ENCODE results near the gene ABCA8.

Gene ABCA8

GRCh38 chr17:68843522-68843921 lies 111.7 kb downstream of the ABCA8 start:
- DNase-seq (ENCODE audit: extremely low spot score), result no peak
- CTCF ChIA-PET, result no interaction called here
- POLR2A ChIA-PET, result no interaction called here
- no peak for TF ChIP-seq PKNOX1 (IDR thresholded peaks at IDR 0.05)
- no peak for TF ChIP-seq FOXK2 (IDR thresholded peaks at IDR 0.05)
- no peak for TF ChIP-seq LEF1 (IDR thresholded peaks at IDR 0.05; ENCODE audit: borderline replicate concordance)
- no peak for TF ChIP-seq NFRKB (IDR thresholded peaks at IDR 0.05)
- TF ChIP-seq CTBP1 (IDR thresholded peaks at IDR 0.05; ENCODE audit: borderline replicate concordance), result no peak
- TF ChIP-seq SUZ12 (IDR thresholded peaks at IDR 0.05), result no peak
- no peak for TF ChIP-seq L3MBTL2 (conservative IDR thresholded peaks at IDR 0.05)
- no peak for TF ChIP-seq FOXA1 (IDR thresholded peaks at IDR 0.05)
- no peak for TF ChIP-seq ZNF384 (IDR thresholded peaks at IDR 0.05)
- TF ChIP-seq BHLHE40 (IDR thresholded peaks at IDR 0.05; ENCODE audit: borderline replicate concordance), result no peak
- TF ChIP-seq FOXM1 (IDR thresholded peaks at IDR 0.05; ENCODE audit: borderline replicate concordance), result no peak
- no peak for TF ChIP-seq SP1 (IDR thresholded peaks at IDR 0.05)
- TF ChIP-seq ARNT (IDR thresholded peaks at IDR 0.05), result no peak

- TF ChIP-seq ARNT (IDR thresholded peaks at IDR 0.05), result no peak
- TF ChIP-seq ZNF384 (IDR thresholded peaks at IDR 0.05), result no peak
- no peak for TF ChIP-seq NFRKB (IDR thresholded peaks at IDR 0.05)
- TF ChIP-seq ELF4 (IDR thresholded peaks at IDR 0.05), result no peak
- TF ChIP-seq SP1 (IDR thresholded peaks at IDR 0.05), result no peak
- TF ChIP-seq FOXK2 (IDR thresholded peaks at IDR 0.05), result no peak
- TF ChIP-seq BHLHE40 (IDR thresholded peaks at IDR 0.05; ENCODE audit: borderline replicate concordance), result no peak
- no peak for TF ChIP-seq SUZ12 (IDR thresholded peaks at IDR 0.05)
- no peak for TF ChIP-seq PKNOX1 (IDR thresholded peaks at IDR 0.05)
- no peak for TF ChIP-seq CTBP1 (IDR thresholded peaks at IDR 0.05; ENCODE audit: borderline replicate concordance)
- no peak for TF ChIP-seq L3MBTL2 (conservative IDR thresholded peaks at IDR 0.05)
- no peak for TF ChIP-seq LEF1 (IDR thresholded peaks at IDR 0.05; ENCODE audit: borderline replicate concordance)
- TF ChIP-seq TARDBP (IDR thresholded peaks at IDR 0.05), result no peak
- TF ChIP-seq FOXA1 (IDR thresholded peaks at IDR 0.05), result no peak
- TF ChIP-seq FOXM1 (IDR thresholded peaks at IDR 0.05; ENCODE audit: borderline replicate concordance), result no peak
- ChIA-PET CTCF (no interaction called here), POLR2A (no interaction called here)
- DNase-seq (ENCODE audit: extremely low spot score), result no peak
These were observed 115.1 kb downstream of the ABCA8 start for GRCh38 chr17:68840073-68840472.

- CTCF ChIA-PET, result no interaction called here
- POLR2A ChIA-PET, result no interaction called here
- no peak for DNase-seq (ENCODE audit: extremely low spot score)
- no peak for TF ChIP-seq HDGF (IDR thresholded peaks at IDR 0.05; ENCODE audit: borderline replicate concordance)
- no peak for TF ChIP-seq PKNOX1 (IDR thresholded peaks at IDR 0.05)
- TF ChIP-seq L3MBTL2 (conservative IDR thresholded peaks at IDR 0.05), result no peak
- no peak for TF ChIP-seq ZNF384 (IDR thresholded peaks at IDR 0.05)
- TF ChIP-seq CTBP1 (IDR thresholded peaks at IDR 0.05; ENCODE audit: borderline replicate concordance), result no peak
- TF ChIP-seq LEF1 (IDR thresholded peaks at IDR 0.05; ENCODE audit: borderline replicate concordance), result no peak
- TF ChIP-seq FOXM1 (IDR thresholded peaks at IDR 0.05; ENCODE audit: borderline replicate concordance), result no peak
- TF ChIP-seq ELF4 (IDR thresholded peaks at IDR 0.05), result no peak
- no peak for TF ChIP-seq TARDBP (IDR thresholded peaks at IDR 0.05)
- no peak for TF ChIP-seq SP1 (IDR thresholded peaks at IDR 0.05)
- no peak for TF ChIP-seq SUZ12 (IDR thresholded peaks at IDR 0.05)
- TF ChIP-seq FOXK2 (IDR thresholded peaks at IDR 0.05), result no peak
- TF ChIP-seq FOXA1 (IDR thresholded peaks at IDR 0.05), result no peak
- no peak for TF ChIP-seq ARNT (IDR thresholded peaks at IDR 0.05)
- no peak for TF ChIP-seq NFRKB (IDR thresholded peaks at IDR 0.05)
- no peak for TF ChIP-seq BHLHE40 (IDR thresholded peaks at IDR 0.05; ENCODE audit: borderline replicate concordance)
These were observed 120.1 kb downstream of the ABCA8 start for GRCh38 chr17:68835071-68835470.

GRCh38 chr17:68834328-68834836 lies 120.8 kb downstream of the ABCA8 start:
- TF ChIP-seq TARDBP (IDR thresholded peaks at IDR 0.05), result no peak
- TF ChIP-seq ELF4 (IDR thresholded peaks at IDR 0.05), result no peak
- TF ChIP-seq HDGF (IDR thresholded peaks at IDR 0.05; ENCODE audit: borderline replicate concordance), result no peak
- no peak for TF ChIP-seq SP1 (IDR thresholded peaks at IDR 0.05)
- no peak for TF ChIP-seq PKNOX1 (IDR thresholded peaks at IDR 0.05)
- no peak for TF ChIP-seq CTBP1 (IDR thresholded peaks at IDR 0.05; ENCODE audit: borderline replicate concordance)
- ChIA-PET CTCF (no interaction called here), POLR2A (no interaction called here)
- DNase-seq (ENCODE audit: extremely low spot score), result no peak

GRCh38 chr17:68832109-68832802 lies 122.9 kb downstream of the ABCA8 start:
- DNase-seq (ENCODE audit: extremely low spot score), result no peak
- ChIA-PET CTCF (no interaction called here), POLR2A (no interaction called here)
- TF ChIP-seq NFRKB (IDR thresholded peaks at IDR 0.05) (no peak), BHLHE40 (IDR thresholded peaks at IDR 0.05; ENCODE audit: borderline replicate concordance) (no peak)

- DNase-seq (ENCODE audit: extremely low spot score), result no peak
- CTCF ChIA-PET, result no interaction called here
- POLR2A ChIA-PET, result no interaction called here
- TF ChIP-seq NFRKB (IDR thresholded peaks at IDR 0.05), result no peak
- no peak for TF ChIP-seq SUZ12 (IDR thresholded peaks at IDR 0.05)
- no peak for TF ChIP-seq PKNOX1 (IDR thresholded peaks at IDR 0.05)
- TF ChIP-seq ARNT (IDR thresholded peaks at IDR 0.05), result no peak
- no peak for TF ChIP-seq FOXK2 (IDR thresholded peaks at IDR 0.05)
- TF ChIP-seq BHLHE40 (IDR thresholded peaks at IDR 0.05; ENCODE audit: borderline replicate concordance), result no peak
- TF ChIP-seq FOXA1 (IDR thresholded peaks at IDR 0.05), result no peak
- no peak for TF ChIP-seq FOXM1 (IDR thresholded peaks at IDR 0.05; ENCODE audit: borderline replicate concordance)
- TF ChIP-seq L3MBTL2 (conservative IDR thresholded peaks at IDR 0.05), result no peak
- no peak for TF ChIP-seq CTBP1 (IDR thresholded peaks at IDR 0.05; ENCODE audit: borderline replicate concordance)
- no peak for TF ChIP-seq SP1 (IDR thresholded peaks at IDR 0.05)
- no peak for TF ChIP-seq ZNF384 (IDR thresholded peaks at IDR 0.05)
- no peak for TF ChIP-seq LEF1 (IDR thresholded peaks at IDR 0.05; ENCODE audit: borderline replicate concordance)
- TF ChIP-seq TARDBP (IDR thresholded peaks at IDR 0.05), result no peak
- TF ChIP-seq ELF4 (IDR thresholded peaks at IDR 0.05), result no peak
- TF ChIP-seq HDGF (IDR thresholded peaks at IDR 0.05; ENCODE audit: borderline replicate concordance), result no peak
These were observed 124.0 kb downstream of the ABCA8 start for GRCh38 chr17:68831170-68831569.

Measured in HEK293T (cell line).